ENCODE data around the gene ZNF284.

Gene ZNF284

GRCh38 chr19:44071824-44072542 lies at the start of gene ZNF284:
TSS of gene ZNF284 (plus strand) at chr19:44072159. CDS start at chr19:44076390, 4,231 bp downstream.
- DNase-seq: peak; percentile 39

DNA sequence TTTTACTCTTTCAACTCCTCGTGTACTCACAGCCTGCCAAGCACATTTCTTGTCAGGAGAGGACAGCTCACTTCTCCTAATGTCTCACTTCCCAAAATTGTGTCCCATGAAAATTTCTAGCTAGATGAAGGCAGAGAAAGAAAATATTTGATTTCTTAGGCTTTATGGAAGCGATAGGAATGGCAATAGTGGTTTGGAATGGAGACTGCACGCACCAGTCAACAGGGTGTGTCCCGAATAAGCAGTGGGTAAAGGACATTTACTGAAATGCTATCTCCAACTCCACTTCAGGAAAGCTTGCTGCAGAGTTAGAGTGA lies 47.1 kb upstream of the ZNF284 start:
- DNase-seq: no peak

GRCh38 chr19:44025217-44025936 lies 46.6 kb upstream of the ZNF284 start, which contains the start of gene ZNF222:
TSS of gene ZNF222 (plus strand) at chr19:44025379. CDS start at chr19:44025437, 58 bp downstream.
- no peak for DNase-seq

DNA sequence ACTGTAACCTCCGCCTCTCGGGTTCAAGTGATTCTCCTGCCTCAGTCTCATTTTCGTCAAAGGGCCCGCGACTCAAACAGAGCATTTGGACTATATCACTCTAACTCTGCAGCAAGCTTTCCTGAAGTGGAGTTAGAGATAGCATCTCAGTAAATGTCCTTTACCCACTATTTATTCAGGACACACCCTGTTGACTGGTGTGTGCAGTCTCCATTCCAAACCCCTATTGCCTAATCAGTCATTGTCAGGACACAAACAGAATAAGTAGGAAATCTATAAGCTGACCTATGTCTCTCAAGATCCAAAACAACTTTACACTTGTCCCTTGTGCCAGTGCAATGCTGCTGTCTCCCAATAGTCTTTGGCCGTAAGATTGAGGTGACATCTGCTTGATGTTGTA lies 45.3 kb upstream of the ZNF284 start:
- DNase-seq: no peak

GRCh38 chr19:44032001-44032610 lies 39.9 kb upstream of the ZNF284 start:
- no peak for DNase-seq

- DNase-seq: no peak
Measured at GRCh38 chr19:44042147-44042546, 29.8 kb upstream of the ZNF284 start.

GRCh38 chr19:44050740-44051649 lies 21.0 kb upstream of the ZNF284 start:
- DNase-seq: peak; percentile 14

DNA sequence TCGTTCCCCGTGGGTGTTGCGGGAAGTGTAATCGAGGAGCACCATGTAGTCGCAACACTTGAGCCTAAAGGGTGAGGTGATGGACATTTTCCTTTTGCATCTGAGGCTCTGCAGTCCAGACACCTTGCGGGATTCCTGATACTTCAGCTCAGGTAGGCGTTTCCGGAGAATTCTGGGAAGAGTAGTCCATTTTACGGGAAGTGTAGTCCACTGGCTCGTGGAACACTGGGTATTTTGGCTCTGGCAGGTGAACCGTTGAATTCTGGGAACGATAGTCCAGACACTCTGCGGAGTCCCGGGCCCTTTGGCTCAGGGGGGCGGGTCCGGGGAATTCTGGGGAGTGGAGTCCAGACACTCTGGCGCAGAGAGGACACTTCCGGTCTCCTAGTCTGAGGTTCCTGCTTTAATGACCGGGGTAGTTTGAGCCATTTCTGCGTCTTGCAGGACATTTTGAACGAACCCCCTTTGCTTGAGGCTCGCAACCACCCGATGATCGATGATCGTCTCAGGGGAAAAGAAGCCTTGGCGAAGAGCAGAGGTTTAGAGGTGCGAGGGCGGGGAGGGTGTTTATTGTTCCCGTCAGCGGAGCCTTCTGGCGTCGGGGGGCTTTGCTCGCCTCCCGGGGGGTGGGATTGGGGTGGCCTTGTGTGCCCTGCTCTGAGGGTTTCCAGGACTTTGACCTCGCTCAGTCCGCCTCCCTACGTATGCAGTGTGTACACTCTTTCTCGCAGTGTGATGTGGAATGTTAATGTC lies 20.1 kb upstream of the ZNF284 start, which contains the start of gene ZNF223:
Gene ZNF223 (plus strand): TSS at position 387 of the 753 bp plus-strand sequence. CDS start 3,141 bp downstream, outside the sequence.
- peak; percentile 87 for DNase-seq

- no peak for DNase-seq
Measured at GRCh38 chr19:44055870-44056269, 16.1 kb upstream of the ZNF284 start.

DNA sequence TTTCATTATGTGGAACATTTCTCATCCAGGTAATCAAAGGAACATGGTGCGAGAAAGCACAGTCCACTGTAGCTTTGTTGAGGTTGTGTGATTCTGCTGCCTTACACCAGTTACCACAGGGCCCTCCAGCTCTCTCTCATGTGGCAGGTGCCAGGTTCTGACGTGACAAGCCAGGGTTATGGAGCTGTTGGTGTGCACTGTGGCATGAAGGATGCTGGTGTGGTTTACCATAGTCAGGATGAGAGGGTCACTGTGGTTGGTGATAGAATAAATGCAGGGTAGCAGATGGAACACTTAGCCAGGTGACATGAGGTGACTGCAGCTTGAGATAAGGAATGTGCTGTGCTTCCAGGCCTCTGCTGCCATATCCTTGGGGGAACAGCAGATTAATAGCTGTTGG lies 12.7 kb upstream of the ZNF284 start:
- no peak for DNase-seq

- DNase-seq: no peak
Measured at GRCh38 chr19:44061038-44061437, 10.9 kb upstream of the ZNF284 start.

GRCh38 chr19:44066305-44066704 lies 5.7 kb upstream of the ZNF284 start:
- no peak for DNase-seq

- no peak for DNase-seq
Measured at GRCh38 chr19:44069415-44069814, 2.5 kb upstream of the ZNF284 start.

GRCh38 chr19:44072543-44073401 lies 813 bp downstream of the ZNF284 start:
- no peak for DNase-seq

- DNase-seq: no peak
Measured at GRCh38 chr19:44076325-44076724, 4.4 kb downstream of the ZNF284 start.

GRCh38 chr19:44092108-44092507 lies 20.1 kb downstream of the ZNF284 start:
- no peak for DNase-seq

- peak; percentile 73 for DNase-seq
Measured at GRCh38 chr19:44093931-44094765, 22.2 kb downstream of the ZNF284 start, which contains the start of gene ZNF224. TSS of gene ZNF224 (plus strand) at chr19:44094361. CDS start at chr19:44097874, 3,513 bp downstream.

DNA sequence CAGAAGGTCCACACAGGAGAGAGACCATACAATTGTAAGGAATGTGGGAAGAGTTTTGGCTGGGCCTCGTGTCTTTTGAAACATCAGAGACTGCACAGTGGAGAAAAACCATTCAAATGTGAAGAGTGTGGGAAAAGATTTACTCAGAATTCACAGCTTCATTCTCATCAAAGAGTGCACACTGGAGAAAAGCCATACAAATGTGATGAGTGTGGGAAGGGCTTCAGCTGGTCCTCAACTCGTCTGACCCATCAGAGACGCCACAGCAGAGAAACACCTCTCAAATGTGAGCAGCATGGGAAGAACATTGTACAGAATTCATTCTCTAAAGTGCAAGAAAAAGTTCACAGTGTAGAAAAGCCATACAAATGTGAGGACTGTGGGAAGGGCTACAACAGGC lies 35.8 kb downstream of the ZNF284 start:
- no peak for DNase-seq

- no peak for DNase-seq
Measured at GRCh38 chr19:44109458-44109857, 37.5 kb downstream of the ZNF284 start.

GRCh38 chr19:44111910-44112463 lies 40.0 kb downstream of the ZNF284 start:
- peak; percentile 65 for DNase-seq

Measured in NCI-H2081 treated with DMSO at 0.1 percent for 48 hours (cell line).